MM.1S (cell line): ENCODE measurements around the gene RPL36A.

ENCODE experiments used
- DNase-seq: peaks from one replicate; pipeline ENCODE4 v3.0.0-alpha.2; 2015
- H2AFZ ChIP-seq: fragments of 300-600 bp; sonication (generic); 2 replicates; pipeline ENCODE4 v1.6.0; 2016; ENCODE audit warnings: antibody characterized with exemption, low read length
- H3F3A ChIP-seq: fragments of 300-600 bp; sonication (generic); 2 replicates; pipeline ENCODE4 v1.6.1; 2016; ENCODE audit warnings: mild to moderate bottlenecking, antibody characterized with exemption, low read length, moderate library complexity, mixed read lengths; ENCODE audit not compliant: insufficient read depth
- H3K27ac ChIP-seq: fragments of 300-600 bp; sonication (generic); 2 replicates; pipeline ENCODE4 v1.5.1; 2016; ENCODE audit warnings: mild to moderate bottlenecking, low read length
- H3K27me3 ChIP-seq: fragments of 300-600 bp; sonication (generic); replicated peaks from 2 replicates; pipeline ENCODE4 v1.6.0; 2016; ENCODE audit warnings: low read length; ENCODE audit not compliant: insufficient read depth
- H3K36me3 ChIP-seq: fragments of 300-600 bp; sonication (generic); replicated peaks from 2 replicates; pipeline ENCODE4 v1.6.1; 2016; ENCODE audit warnings: mild to moderate bottlenecking, low read length, mixed read lengths; ENCODE audit not compliant: insufficient read depth
- H3K4me1 ChIP-seq: fragments of 300-600 bp; sonication (generic); 2 replicates; pipeline ENCODE4 v1.6.1; 2016; ENCODE audit warnings: low read length, mixed read lengths
- H3K4me2 ChIP-seq: fragments of 300-600 bp; sonication (generic); 2 replicates; pipeline ENCODE4 v1.6.0; 2016; ENCODE audit warnings: low read depth, low read length
- H3K4me3 ChIP-seq: fragments of 300-600 bp; sonication (generic); 2 replicates; pipeline ENCODE4 v1.5.1; 2016; ENCODE audit warnings: low read length, mixed read lengths
- H3K79me2 ChIP-seq: fragments of 300-600 bp; sonication (generic); 2 replicates; pipeline ENCODE4 v1.6.1; 2016; ENCODE audit warnings: mixed run types, low read length, mixed read lengths
- H3K9ac ChIP-seq: fragments of 300-600 bp; sonication (generic); 2 replicates; pipeline ENCODE4 v1.6.1; 2016; ENCODE audit warnings: low read length, mixed read lengths
- H3K9me2 ChIP-seq: fragments of 300-600 bp; sonication (generic); replicated peaks from 2 replicates; pipeline ENCODE4 v1.6.1; 2016; ENCODE audit warnings: mild to moderate bottlenecking, low read length, mixed read lengths; ENCODE audit not compliant: insufficient read depth
- H3K9me3 ChIP-seq: fragments of 300-600 bp; sonication (generic); replicated peaks from 2 replicates; pipeline ENCODE4 v1.6.1; 2016; ENCODE audit warnings: mild to moderate bottlenecking, low read length, mixed read lengths; ENCODE audit not compliant: insufficient read depth
- H4K20me1 ChIP-seq: fragments of 300-600 bp; sonication (generic); 2 replicates; pipeline ENCODE4 v1.6.1; 2016; ENCODE audit warnings: mild to moderate bottlenecking, low read length, moderate library complexity, mixed read lengths; ENCODE audit not compliant: insufficient read depth
- CTCF ChIP-seq: fragments of 300-600 bp; sonication (generic); IDR thresholded peaks from 2 replicates; pipeline ENCODE4 v1.5.1; 2016; ENCODE audit warnings: antibody characterized with exemption, low read length, mixed read lengths
- EZH2 ChIP-seq: fragments of 300-600 bp; sonication (generic); optimal IDR thresholded peaks from 2 replicates; pipeline ENCODE3; 2017; ENCODE audit warnings: low read depth, mild to moderate bottlenecking, antibody characterized with exemption, low read length, mixed read lengths
- EZH2phosphoT487 ChIP-seq: fragments of 300-600 bp; sonication (generic); IDR thresholded peaks from 2 replicates; pipeline ENCODE4 v1.6.1; 2018; ENCODE audit warnings: antibody characterized with exemption, low read length

RPL36A gene

GRCh38 chrX:101360390-101360789, 30.4 kb upstream of the RPL36A start:
- H2AFZ ChIP-seq: no peak overlapping the region
- TF ChIP-seq CTCF: no peak
- TF ChIP-seq EZH2: no peak
- no peak for TF ChIP-seq EZH2phosphoT487
- DNase-seq: no peak
- H3K4me1 ChIP-seq: peaks cover 11% of the 10 kb centered on the region; the same call in 1 of the 2 replicates
- H3K79me2 ChIP-seq: no peaks in the 10 kb centered on the region
- H4K20me1 ChIP-seq: no peaks in the 10 kb centered on the region
- no peaks in the 10 kb centered on the region for H3K27me3 ChIP-seq
- no peak overlapping the region for H3K27ac ChIP-seq
- H3K36me3 ChIP-seq: no peaks in the 10 kb centered on the region
- no peak overlapping the region for H3K4me3 ChIP-seq
- no peak overlapping the region for H3K9ac ChIP-seq
- no peak overlapping the region for H3K4me2 ChIP-seq
- H3F3A ChIP-seq: no peaks in the 10 kb centered on the region
- H3K9me2 ChIP-seq: no peaks in the 10 kb centered on the region
- no peaks in the 10 kb centered on the region for H3K9me3 ChIP-seq

- H2AFZ ChIP-seq: no peak overlapping the region
- H3F3A ChIP-seq: no peaks in the 10 kb centered on the region
- no peaks in the 10 kb centered on the region for H3K27me3 ChIP-seq
- H3K9ac ChIP-seq: no peak overlapping the region
- H3K9me2 ChIP-seq: no peaks in the 10 kb centered on the region
- no peaks in the 10 kb centered on the region for H4K20me1 ChIP-seq
- no peak overlapping the region for H3K27ac ChIP-seq
- H3K4me2 ChIP-seq: no peak overlapping the region
- no peaks in the 10 kb centered on the region for H3K36me3 ChIP-seq
- DNase-seq: no peak
- no peaks in the 10 kb centered on the region for H3K9me3 ChIP-seq
- peaks cover 11% of the 10 kb centered on the region; the same call in 1 of the 2 replicates for H3K4me1 ChIP-seq
- H3K4me3 ChIP-seq: no peak overlapping the region
- H3K79me2 ChIP-seq: no peaks in the 10 kb centered on the region
- TF ChIP-seq CTCF: no peak
Observed at GRCh38 chrX:101362116-101362515, 28.7 kb upstream of the RPL36A start.

GRCh38 chrX:101362757-101363156, 28.1 kb upstream of the RPL36A start:
- no peak for DNase-seq
- Histone ChIP-seq H3K9ac (no peak overlapping the region), H3K27ac (no peak overlapping the region), H3K9me3 (no peaks in the 10 kb centered on the region), H3F3A (no peaks in the 10 kb centered on the region), H3K4me3 (no peak overlapping the region), H3K27me3 (no peaks in the 10 kb centered on the region), H3K4me1 (peaks cover 7% of the 10 kb centered on the region; the same call in 1 of the 2 replicates), H3K4me2 (no peak overlapping the region), H4K20me1 (no peaks in the 10 kb centered on the region), H3K9me2 (no peaks in the 10 kb centered on the region), H3K79me2 (no peaks in the 10 kb centered on the region), H3K36me3 (no peaks in the 10 kb centered on the region), H2AFZ (no peak overlapping the region)
- TF ChIP-seq EZH2 (no peak), CTCF (no peak), EZH2phosphoT487 (no peak)
